IMR-90 (cell line): Measurements from ENCODE around the gene GRID1. TPM values are rescaled to one million over a fixed set of nuclear protein-coding genes. Genes with fewer than 3 reads are reported as not detected.

ENCODE experiments used
- ATAC-seq: fragments of 200-7000 bp; cut with Tn5 transposase; 2 replicates; pipeline ENCODE4 v1.9.1; 2020; ENCODE audit warnings: low read depth, mild to moderate bottlenecking, moderate library complexity
- BruUV-seq: library from RNA; stranded (reverse); fragments of 400-500 nt; replicated peaks from 2 replicates; lab custom pipeline; 2021; lab: Mats Ljungman, UMichigan
- CTCF ChIA-PET: fragments of 300-600 bp; formaldehyde crosslinking; extraction: SDS; loops from one replicate; lab custom pipeline; 2021; ENCODE audit warnings: antibody characterized with exemption; lab: Yijun Ruan, JAX
- POLR2A ChIA-PET: fragments of 300-600 bp; sonication (Branson Sonifier 250); formaldehyde crosslinking; loops from one replicate; lab custom pipeline; 2022; ENCODE audit warnings: antibody characterized with exemption; ENCODE audit not compliant: unreplicated experiment; lab: Charles Lee
- DNase-seq: peaks from one replicate; pipeline ENCODE4 v3.0.0; 2013
- H2AFZ ChIP-seq: replicated peaks from 2 replicates; pipeline ENCODE3; 2013; ENCODE audit warnings: low read length, mild to moderate bottlenecking; ENCODE audit not compliant: poor library complexity
- H2AK5ac ChIP-seq: 2 replicates; pipeline ENCODE4 v1.6.1; 2013; ENCODE audit warnings: low read depth, low read length, inconsistent platforms
- H2AK9ac ChIP-seq: replicated peaks from 2 replicates; pipeline ENCODE3; 2013; ENCODE audit warnings: mild to moderate bottlenecking, low read depth, low read length, moderate library complexity; ENCODE audit not compliant: poor library complexity
- H2BK120ac ChIP-seq: 2 replicates; pipeline ENCODE4 v1.6.1; 2013; ENCODE audit warnings: low read depth, low read length, inconsistent platforms
- H2BK15ac ChIP-seq: 3 replicates; pipeline ENCODE4 v1.6.1; 2013; ENCODE audit warnings: low read depth, low read length, inconsistent platforms
- H2BK20ac ChIP-seq: 2 replicates; pipeline ENCODE4 v1.6.1; 2013; ENCODE audit warnings: low read depth, mild to moderate bottlenecking, inconsistent platforms, low read length, moderate library complexity
- H2BK5ac ChIP-seq: 2 replicates; pipeline ENCODE4 v1.6.1; 2013; ENCODE audit warnings: mild to moderate bottlenecking, low read depth, low read length, inconsistent platforms; ENCODE audit not compliant: poor library complexity, severe bottlenecking
- H3K14ac ChIP-seq: replicated peaks from 2 replicates; pipeline ENCODE4 v1.6.1; 2013; ENCODE audit warnings: low read depth, low read length, inconsistent platforms
- H3K18ac ChIP-seq: 2 replicates; pipeline ENCODE4 v1.6.1; 2013; ENCODE audit warnings: low read depth, low read length, control low read depth
- H3K23ac ChIP-seq: 2 replicates; pipeline ENCODE4 v1.6.1; 2013; ENCODE audit warnings: low read depth, low read length, inconsistent platforms
- H3K27ac ChIP-seq: 2 replicates; pipeline ENCODE4 v1.5.1; 2013; ENCODE audit warnings: mild to moderate bottlenecking, control low read depth, low read length; ENCODE audit not compliant: insufficient read depth
- H3K27me3 ChIP-seq: 2 replicates; pipeline ENCODE4 v1.6.1; 2013; ENCODE audit warnings: low read length; ENCODE audit not compliant: control insufficient read depth, insufficient read depth
- H3K36me3 ChIP-seq: 2 replicates; pipeline ENCODE4 v1.6.1; 2013; ENCODE audit warnings: low read length, mixed read lengths; ENCODE audit not compliant: control insufficient read depth, insufficient read depth
- H3K4ac ChIP-seq: 2 replicates; pipeline ENCODE4 v1.6.1; 2013; ENCODE audit warnings: low read depth, low read length, inconsistent platforms
- H3K4me1 ChIP-seq: 2 replicates; pipeline ENCODE4 v1.6.1; 2013; ENCODE audit warnings: low read length, mixed read lengths; ENCODE audit not compliant: control insufficient read depth, insufficient read depth
- H3K4me2 ChIP-seq: 2 replicates; pipeline ENCODE4 v1.6.1; 2013; ENCODE audit warnings: low read depth, mild to moderate bottlenecking, control low read depth, low read length, moderate library complexity
- H3K4me3 ChIP-seq: 2 replicates; pipeline ENCODE4 v1.5.1; 2013; ENCODE audit warnings: low read depth, mild to moderate bottlenecking, control low read depth, low read length, moderate library complexity; ENCODE audit not compliant: insufficient read depth
- H3K56ac ChIP-seq: 2 replicates; pipeline ENCODE4 v1.6.1; 2013; ENCODE audit warnings: low read length, inconsistent platforms; ENCODE audit not compliant: insufficient read depth; ENCODE audit errors: extremely low read depth
- H3K79me1 ChIP-seq, 2 experiments: 2 replicates each; pipeline ENCODE4 v1.6.1; 2013; ENCODE audit warnings: low read length in 2 of 2, inconsistent platforms in 1 of 2, low read depth in 1 of 2
- H3K9ac ChIP-seq: 2 replicates; pipeline ENCODE4 v1.6.1; 2013; ENCODE audit warnings: low read depth, low read length, control low read depth
- H3K9me1 ChIP-seq: 2 replicates; pipeline ENCODE4 v1.6.1; 2013; ENCODE audit warnings: low read length, inconsistent platforms; ENCODE audit not compliant: insufficient read depth
- H3K9me3 ChIP-seq: 2 replicates; pipeline ENCODE4 v1.6.1; 2013; ENCODE audit warnings: low read length; ENCODE audit not compliant: control insufficient read depth, insufficient read depth
- H4K20me1 ChIP-seq: 2 replicates; pipeline ENCODE4 v1.6.1; 2013; ENCODE audit warnings: low read length, inconsistent platforms; ENCODE audit not compliant: insufficient read depth
- H4K5ac ChIP-seq: 2 replicates; pipeline ENCODE4 v1.6.1; 2013; ENCODE audit warnings: mild to moderate bottlenecking, low read depth, low read length, control low read depth
- H4K8ac ChIP-seq, 2 experiments: 2 replicates each; pipeline ENCODE4 v1.6.1; 2013; ENCODE audit warnings: low read depth in 2 of 2, low read length in 2 of 2, control low read depth in 1 of 2, inconsistent platforms in 1 of 2
- H4K91ac ChIP-seq: 2 replicates; pipeline ENCODE4 v1.6.1; 2013; ENCODE audit warnings: low read depth, low read length, inconsistent platforms; ENCODE audit not compliant: insufficient read depth
- BHLHE40 ChIP-seq: fragments of 150-350 bp; IDR thresholded peaks from 2 replicates; pipeline ENCODE4 v1.6.1; 2016; ENCODE audit warnings: mild to moderate bottlenecking, low read depth, low read length
- CEBPB ChIP-seq: IDR thresholded peaks from 2 replicates; pipeline ENCODE4 v1.6.1; 2012; ENCODE audit warnings: low read depth, low read length, improper control_type of control experiment
- CHD1 ChIP-seq: IDR thresholded peaks from 2 replicates; pipeline ENCODE4 v1.6.1; 2012; ENCODE audit warnings: low read depth, low read length, improper control_type of control experiment
- FOS ChIP-seq: fragments of 150-350 bp; IDR thresholded peaks from 2 replicates; pipeline ENCODE4 v1.6.1; 2016; ENCODE audit warnings: low read depth, low read length
- MAFK ChIP-seq: IDR thresholded peaks from 2 replicates; pipeline ENCODE4 v1.6.1; 2012; ENCODE audit warnings: low read depth, low read length, improper control_type of control experiment
- MAZ ChIP-seq: IDR thresholded peaks from 2 replicates; pipeline ENCODE4 v1.6.1; 2012; ENCODE audit warnings: low read depth, mild to moderate bottlenecking, low read length, improper control_type of control experiment, moderate library complexity, borderline replicate concordance
- MXI1 ChIP-seq: IDR thresholded peaks from 2 replicates; pipeline ENCODE4 v1.6.1; 2012; ENCODE audit warnings: low read depth, mild to moderate bottlenecking, low read length, moderate library complexity, borderline replicate concordance
- NFE2L2 ChIP-seq: fragments of 150-350 bp; IDR thresholded peaks from 2 replicates; pipeline ENCODE4 v1.6.1; 2016; ENCODE audit warnings: low read depth, mild to moderate bottlenecking, low read length
- POLR2A ChIP-seq: IDR thresholded peaks from 2 replicates; pipeline ENCODE4 v1.6.1; 2012; ENCODE audit warnings: mild to moderate bottlenecking, low read depth, low read length
- RAD21 ChIP-seq: IDR thresholded peaks from 2 replicates; pipeline ENCODE4 v1.6.1; 2012; ENCODE audit warnings: low read length, improper control_type of control experiment
- RFX5 ChIP-seq: IDR thresholded peaks from 2 replicates; pipeline ENCODE4 v1.8.0; 2012; ENCODE audit warnings: low read depth, mild to moderate bottlenecking, low read length, moderate library complexity
- SMC3 ChIP-seq: fragments of 150-350 bp; IDR thresholded peaks from 2 replicates; pipeline ENCODE4 v1.6.1; 2016; ENCODE audit warnings: low read depth, mild to moderate bottlenecking, antibody characterized with exemption, low read length, moderate library complexity
- USF2 ChIP-seq: fragments of 150-350 bp; IDR thresholded peaks from 2 replicates; pipeline ENCODE4 v1.6.1; 2017; ENCODE audit warnings: mild to moderate bottlenecking, antibody characterized with exemption, low read length, low read depth
- WGBS, 2 experiments: methylation state at CpG; one replicate each; pipeline versions ENCODE4 v1.1.5 to v1.1.7; 2013; ENCODE audit warnings: missing lambda C conversion rate in 2 of 2; ENCODE audit not compliant: insufficient read length in 1 of 2; ENCODE audit errors: extremely low coverage in 2 of 2; 5-methylcytosine and 5-hydroxymethylcytosine counted together
- dilution Hi-C: fragments of 300-500 bp; cut with HindIII; formaldehyde crosslinking; loops from one replicate; pipeline ENCODE4 v1.14.3; 2018; ENCODE audit warnings: low sequenced_read_pairs; ENCODE audit not compliant: unreplicated experiment
- in situ Hi-C: fragments of 300-500 bp; cut with MboI; formaldehyde crosslinking; loops from 3 replicates; pipeline ENCODE4 v1.14.3; 2019; ENCODE audit warnings: low sequenced_read_pairs, inconsistent platforms, mixed read lengths
- intact Hi-C: fragments of 100-400 bp; cut with micrococcal nuclease; formaldehyde crosslinking; loops from 2 replicates; pipeline ENCODE4 v1.10.0; 2022
- polyA plus RNA-seq, 3 experiments: library from polyadenylated mRNA; depleted of rRNA; stranded (reverse); fragments of >200 nt; gene quantifications; 2 replicates each; pipeline ENCODE4 v1.2.3, GENCODE V29; 2012; ENCODE audit warnings: low replicate concordance in 1 of 3
- total RNA-seq: library from RNA; depleted of rRNA; stranded (reverse); fragments of >200 nt; gene quantifications from 2 replicates; pipeline ENCODE4 v1.2.3, GENCODE V29; 2012
- TF ChIP-seq, protein P1 (sequence below): conservative IDR thresholded peaks from 2 replicates; pipeline ENCODE4 v1.5.1; 2012; ENCODE audit warnings: mild to moderate bottlenecking, low read depth, low read length, improper control_type of control experiment
- TF ChIP-seq, protein P2 (sequence below): fragments of 150-350 bp; IDR thresholded peaks from 2 replicates; pipeline ENCODE4 v1.6.1; 2016; ENCODE audit warnings: low read depth, mild to moderate bottlenecking, low read length, moderate library complexity, borderline replicate concordance

GRID1 gene
- total and polyA plus RNA-seq, 2 of the 4 experiments (the other 2 are of a cell fraction) = not detected

DNA sequence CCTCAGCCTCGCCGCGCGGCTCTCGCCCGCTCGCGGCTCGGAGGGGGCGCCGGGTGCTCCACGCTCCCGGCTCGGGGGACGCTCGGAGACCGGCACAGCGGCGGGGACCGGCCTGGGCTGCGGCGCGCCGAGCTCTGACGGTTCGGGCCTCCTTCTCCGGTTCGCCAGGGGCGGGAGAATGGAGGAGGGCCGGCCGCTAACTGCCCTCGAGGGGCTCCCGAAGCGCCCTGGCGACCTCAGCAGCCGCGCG is 232 bp upstream of the GRID1 start:
- peak overlapping the region; percentile 27; the same call in 1 of the 2 replicates for H3K4me2 ChIP-seq
- 1% methylated on average over 25 of the region's 38 CpGs; no CpG with 5 or more reads in 1 of the 2 experiments for WGBS, 2 experiments

More for the DNA sequence above, 232 bp upstream of the GRID1 start:
- no peak overlapping the region for H3K18ac ChIP-seq
- ATAC-seq (peak; percentile 33; the same call in 1 of the 2 replicates), DNase-seq (no peak)
- H2BK20ac ChIP-seq = no peak overlapping the region
- no peaks in the 10 kb centered on the region for H3K9me1 ChIP-seq
- dilution Hi-C loops = no loop called here
- H3K4me1 ChIP-seq = no peaks in the 10 kb centered on the region; the same call in 1 of the 2 replicates
- H2AK5ac ChIP-seq = no peak overlapping the region
- no peak overlapping the region for H4K5ac ChIP-seq
- peak overlapping the region; percentile 68 for H2AFZ ChIP-seq
- H3K4ac ChIP-seq = no peak overlapping the region
- H3K14ac ChIP-seq = no peak overlapping the region
- no peak overlapping the region for H3K9ac ChIP-seq
- no peak overlapping the region for H2BK15ac ChIP-seq
- H3K23ac ChIP-seq = no peak overlapping the region
- H4K8ac ChIP-seq = no peak overlapping the region
- H4K20me1 ChIP-seq = no peaks in the 10 kb centered on the region; the same call in none of the 2 replicates
- H2BK120ac ChIP-seq = no peak overlapping the region
- in situ Hi-C loops = no loop called here
- no peak for TF ChIP-seq BHLHE40
- no peak for TF ChIP-seq USF2
- TF ChIP-seq, protein P1, sequence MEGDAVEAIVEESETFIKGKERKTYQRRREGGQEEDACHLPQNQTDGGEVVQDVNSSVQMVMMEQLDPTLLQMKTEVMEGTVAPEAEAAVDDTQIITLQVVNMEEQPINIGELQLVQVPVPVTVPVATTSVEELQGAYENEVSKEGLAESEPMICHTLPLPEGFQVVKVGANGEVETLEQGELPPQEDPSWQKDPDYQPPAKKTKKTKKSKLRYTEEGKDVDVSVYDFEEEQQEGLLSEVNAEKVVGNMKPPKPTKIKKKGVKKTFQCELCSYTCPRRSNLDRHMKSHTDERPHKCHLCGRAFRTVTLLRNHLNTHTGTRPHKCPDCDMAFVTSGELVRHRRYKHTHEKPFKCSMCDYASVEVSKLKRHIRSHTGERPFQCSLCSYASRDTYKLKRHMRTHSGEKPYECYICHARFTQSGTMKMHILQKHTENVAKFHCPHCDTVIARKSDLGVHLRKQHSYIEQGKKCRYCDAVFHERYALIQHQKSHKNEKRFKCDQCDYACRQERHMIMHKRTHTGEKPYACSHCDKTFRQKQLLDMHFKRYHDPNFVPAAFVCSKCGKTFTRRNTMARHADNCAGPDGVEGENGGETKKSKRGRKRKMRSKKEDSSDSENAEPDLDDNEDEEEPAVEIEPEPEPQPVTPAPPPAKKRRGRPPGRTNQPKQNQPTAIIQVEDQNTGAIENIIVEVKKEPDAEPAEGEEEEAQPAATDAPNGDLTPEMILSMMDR = no peak
- TF ChIP-seq FOS = no peak
- TF ChIP-seq NFE2L2 = no peak
- TF ChIP-seq SMC3 = no peak
- TF ChIP-seq MAFK = no peak
- no peak for TF ChIP-seq RFX5
- TF ChIP-seq MXI1 = no peak
- no peak for TF ChIP-seq RAD21
- TF ChIP-seq, protein P2, sequence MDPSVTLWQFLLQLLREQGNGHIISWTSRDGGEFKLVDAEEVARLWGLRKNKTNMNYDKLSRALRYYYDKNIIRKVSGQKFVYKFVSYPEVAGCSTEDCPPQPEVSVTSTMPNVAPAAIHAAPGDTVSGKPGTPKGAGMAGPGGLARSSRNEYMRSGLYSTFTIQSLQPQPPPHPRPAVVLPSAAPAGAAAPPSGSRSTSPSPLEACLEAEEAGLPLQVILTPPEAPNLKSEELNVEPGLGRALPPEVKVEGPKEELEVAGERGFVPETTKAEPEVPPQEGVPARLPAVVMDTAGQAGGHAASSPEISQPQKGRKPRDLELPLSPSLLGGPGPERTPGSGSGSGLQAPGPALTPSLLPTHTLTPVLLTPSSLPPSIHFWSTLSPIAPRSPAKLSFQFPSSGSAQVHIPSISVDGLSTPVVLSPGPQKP = no peak
- no peak for TF ChIP-seq CHD1
- TF ChIP-seq POLR2A = no peak
- TF ChIP-seq MAZ = no peak
- no peak for TF ChIP-seq CEBPB
- H3K27me3 ChIP-seq = peaks cover 94% of the 10 kb centered on the region
- intact Hi-C loops = no loop called here
- H2BK5ac ChIP-seq = no peak overlapping the region
- no peak overlapping the region for H3K27ac ChIP-seq
- no peak overlapping the region for H2AK9ac ChIP-seq
- ChIA-PET POLR2A (no interaction called here), CTCF (no interaction called here)
- BruUV-seq = no TSS peak
- peak overlapping the region; percentile 23; the same call in 1 of the 2 replicates for H3K4me3 ChIP-seq
- H3K79me1 ChIP-seq = no peaks in the 10 kb centered on the region
- no peak overlapping the region for H4K91ac ChIP-seq
- no peaks in the 10 kb centered on the region for H3K36me3 ChIP-seq
- peaks cover 2% of the 10 kb centered on the region; the same call in 1 of the 2 replicates for H3K9me3 ChIP-seq
- no peak overlapping the region for H3K56ac ChIP-seq
